ENCODE results near the gene NOS1.

NOS1 gene

DNA sequence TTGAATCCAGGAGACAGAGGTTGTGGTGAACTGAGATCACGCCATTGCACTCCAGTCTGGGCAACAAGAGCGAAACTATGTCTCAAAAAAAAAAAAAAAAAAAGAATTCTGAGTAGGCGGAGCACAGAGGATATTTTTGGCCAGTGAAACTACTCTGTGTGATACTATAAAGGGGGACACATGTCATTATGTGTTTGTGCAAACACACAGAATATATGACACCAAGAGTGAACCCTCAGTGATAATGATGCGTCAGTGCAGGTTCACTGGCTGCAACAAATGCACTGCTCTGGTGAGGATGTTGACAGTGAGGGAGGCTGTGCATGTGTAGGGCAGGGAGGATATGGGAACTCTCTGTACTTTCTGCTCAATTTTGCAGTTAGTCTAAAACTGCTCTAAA, 195.3 kb downstream of the NOS1 start:
- DNase-seq = no peak

DNA sequence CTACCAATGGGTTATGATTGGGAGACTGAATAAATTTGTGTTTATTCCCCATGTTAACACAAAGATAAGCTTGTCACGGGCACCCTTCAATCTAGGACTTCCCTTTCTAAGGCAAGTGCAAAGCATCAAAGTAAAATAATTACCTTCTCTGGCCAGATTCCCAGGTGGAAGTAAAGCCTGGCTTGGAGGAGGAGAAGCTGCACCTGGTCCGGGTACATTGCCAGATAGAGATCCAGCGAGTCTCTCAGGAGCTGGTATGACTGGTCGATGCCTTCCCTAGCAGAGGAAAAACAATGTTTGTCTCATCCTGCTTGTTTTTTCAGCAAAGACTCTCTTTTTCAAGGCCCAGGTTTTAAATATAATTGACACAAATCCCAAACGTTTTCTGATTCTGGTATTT, 196.1 kb downstream of the NOS1 start:
- DNase-seq = no peak

DNA sequence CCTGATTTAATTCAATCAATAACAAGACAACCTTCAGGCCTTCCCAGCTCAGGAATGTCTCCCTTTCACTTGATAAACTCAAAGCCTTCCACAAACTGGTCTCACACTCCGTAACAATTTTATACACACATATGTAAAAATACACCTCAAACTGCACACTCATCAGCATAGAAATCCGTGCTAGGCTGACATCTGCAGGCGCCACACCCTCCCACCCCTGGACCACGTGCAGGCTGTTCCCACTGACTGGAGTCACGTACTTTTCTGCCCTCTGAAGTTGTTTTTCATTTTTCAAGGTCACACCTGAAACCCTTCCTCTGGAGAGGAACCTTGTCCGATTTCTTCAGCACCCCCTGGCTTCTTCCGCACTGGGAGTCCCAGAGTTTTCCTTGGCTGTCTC, 198.8 kb downstream of the NOS1 start:
- no peak for DNase-seq

DNA sequence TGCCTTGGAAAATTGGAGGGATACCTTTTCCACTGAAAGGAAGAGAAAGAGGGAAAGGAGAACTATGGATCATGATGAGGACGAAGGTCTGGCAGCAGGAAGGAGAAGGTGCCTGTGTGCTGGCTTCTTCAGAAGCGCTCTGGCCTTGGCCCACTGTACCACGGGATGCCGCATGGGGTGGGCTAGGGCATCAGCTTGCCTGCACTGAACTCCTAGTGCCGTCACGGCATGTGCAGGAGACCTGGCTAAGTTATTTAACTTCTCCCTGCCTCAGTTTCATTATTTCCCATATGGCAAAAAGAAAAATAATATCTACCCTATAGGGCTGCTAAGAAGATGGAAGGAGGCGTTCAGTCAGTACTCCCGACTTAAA, 199.3 kb downstream of the NOS1 start:
- no peak for DNase-seq

DNA sequence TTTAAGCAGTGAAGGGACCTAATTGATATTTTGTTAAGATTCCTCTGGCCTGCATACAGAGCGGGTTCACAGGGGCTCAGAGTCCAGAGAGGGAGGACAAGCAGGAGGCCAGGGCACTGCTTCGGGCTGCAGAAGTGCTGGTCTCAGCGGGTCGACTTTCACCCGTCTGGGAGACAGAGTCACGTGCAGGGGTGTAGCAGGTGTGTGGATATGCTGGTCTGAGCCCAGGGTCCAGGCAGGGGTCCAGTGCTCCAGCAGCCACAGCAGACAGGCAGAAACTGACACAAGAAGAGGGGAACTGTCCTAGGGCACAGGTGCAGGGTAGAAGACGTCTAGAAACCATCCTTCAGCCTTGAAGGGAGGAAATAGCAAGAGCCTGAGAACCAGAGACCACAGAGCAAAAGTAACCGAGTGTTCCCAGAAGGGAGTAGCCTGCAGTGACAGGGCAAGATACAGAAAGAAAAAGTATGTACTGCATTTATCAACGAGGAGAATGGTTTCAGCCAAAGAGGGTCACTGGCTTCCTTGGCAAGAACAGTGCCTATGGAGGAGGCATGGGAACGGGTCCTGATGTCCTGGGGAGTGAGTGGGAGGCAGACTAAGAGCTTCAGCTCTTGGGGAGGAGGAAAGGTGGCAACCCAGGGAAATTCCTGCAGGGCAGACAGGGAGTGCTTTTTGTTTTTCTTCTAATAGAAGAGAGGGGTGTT, 199.8 kb downstream of the NOS1 start:
- DNase-seq = no peak

DNA sequence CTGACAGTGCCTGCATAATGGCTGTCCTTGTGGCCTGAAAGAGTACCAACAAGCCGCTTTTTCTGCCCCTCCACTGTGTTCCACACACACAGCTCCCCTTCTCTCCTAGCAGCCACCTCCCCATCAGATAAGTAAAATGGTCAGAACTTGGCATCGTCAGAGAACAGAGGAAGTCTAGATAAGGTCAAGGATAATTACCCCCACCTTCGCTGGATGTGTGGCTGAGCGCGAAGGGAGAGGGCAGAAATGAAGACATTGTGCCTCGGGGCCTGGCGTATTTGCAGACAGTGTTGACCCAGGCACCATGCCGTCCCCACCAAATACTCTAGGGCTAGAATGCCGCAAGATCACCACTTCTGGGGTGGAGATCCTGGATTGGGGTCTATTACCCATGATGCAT, 201.8 kb downstream of the NOS1 start:
- no peak for DNase-seq

DNA sequence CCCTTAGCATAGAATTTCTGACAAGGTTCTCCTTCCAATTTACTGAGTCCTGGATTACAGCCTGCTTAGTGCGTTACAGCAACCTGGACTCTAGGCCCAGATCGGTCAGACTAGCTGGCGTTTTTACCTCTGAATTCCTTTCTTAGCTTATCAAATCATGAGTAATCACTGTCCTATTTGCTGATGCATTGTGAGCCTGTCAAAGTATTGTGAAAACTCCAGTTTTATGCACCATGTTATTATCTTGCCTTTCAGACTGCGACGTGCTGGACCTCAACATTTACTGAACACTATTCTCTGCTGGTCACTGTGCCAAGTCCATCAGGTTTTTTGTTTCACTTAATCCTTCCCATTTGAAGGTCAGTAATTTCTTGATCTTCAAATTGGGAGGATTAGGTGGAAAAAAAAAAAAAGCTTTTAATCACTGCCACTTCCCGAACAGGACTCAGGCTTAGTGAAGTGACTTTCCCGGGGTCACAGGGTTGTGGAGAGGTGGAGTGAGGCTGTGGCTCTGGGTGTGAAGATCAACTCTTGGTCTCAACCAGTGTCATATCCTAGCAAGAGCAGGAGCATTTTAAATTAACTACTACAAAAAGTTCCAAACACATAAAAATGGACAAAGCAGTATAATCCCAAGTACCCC, 202.4 kb downstream of the NOS1 start:
- DNase-seq = no peak
